Fibroblast of upper back skin (primary cell): ENCODE data around the gene TSSC4.
A peak's percentile ranks its signal among the peaks of the same experiment; 100 is the strongest.

Experiments used
- DNase-seq: peaks from one replicate; pipeline ENCODE4 v3.0.0-alpha.2; 2013

Gene TSSC4

GRCh38 chr11:2451916-2452315 lies 51.4 kb downstream of the TSSC4 start:
- no peak for DNase-seq

GRCh38 chr11:2452321-2453012 lies 51.9 kb downstream of the TSSC4 start:
- DNase-seq: peak; percentile 24

- no peak for DNase-seq
Measured at GRCh38 chr11:2453436-2453835, 52.9 kb downstream of the TSSC4 start.
